Stimulated activated CD8-positive, alpha-beta memory T cell treated with anti-CD3 and anti-CD28 coated beads, Interleukin-12 subunit alpha, Interleukin-12 subunit beta, amount 100 ng/mL, for 1 hour (primary cell): Measurements from ENCODE around the gene ERH.

Experiments used
- DNase-seq: peaks from one replicate; pipeline ENCODE4 v3.0.0-alpha.2; 2020; ENCODE audit warnings: low read depth

The ERH gene

GRCh38 chr14:69355607-69356281, 42.4 kb downstream of the ERH start:
- no peak for DNase-seq

- no peak for DNase-seq
Observed at GRCh38 chr14:69355154-69355597, 42.9 kb downstream of the ERH start.

- peak; percentile 7 for DNase-seq
Observed at GRCh38 chr14:69354383-69355153, 43.5 kb downstream of the ERH start.

GRCh38 chr14:69353168-69353567, 44.9 kb downstream of the ERH start:
- DNase-seq = no peak

- DNase-seq = no peak
Observed at GRCh38 chr14:69351911-69352310, 46.2 kb downstream of the ERH start.

- no peak for DNase-seq
Observed at GRCh38 chr14:69351385-69351784, 46.7 kb downstream of the ERH start.

GRCh38 chr14:69350892-69351291, 47.2 kb downstream of the ERH start:
- no peak for DNase-seq

- DNase-seq = no peak
Observed at GRCh38 chr14:69349091-69349777, 48.9 kb downstream of the ERH start.

- DNase-seq = no peak
Observed at GRCh38 chr14:69346710-69347109, 51.4 kb downstream of the ERH start.

GRCh38 chr14:69345402-69345801, 52.7 kb downstream of the ERH start:
- DNase-seq = no peak

GRCh38 chr14:69344171-69344570, 53.9 kb downstream of the ERH start:
- DNase-seq = no peak

GRCh38 chr14:69342928-69343525, 55.1 kb downstream of the ERH start:
- DNase-seq = no peak

GRCh38 chr14:69339426-69339825, 58.7 kb downstream of the ERH start:
- no peak for DNase-seq

- DNase-seq = no peak
Observed at GRCh38 chr14:69337984-69338383, 60.1 kb downstream of the ERH start.

- DNase-seq = no peak
Observed at GRCh38 chr14:69335371-69335771, 62.7 kb downstream of the ERH start.

GRCh38 chr14:69334576-69334975, 63.5 kb downstream of the ERH start:
- no peak for DNase-seq

GRCh38 chr14:69333791-69334337, 64.2 kb downstream of the ERH start:
- no peak for DNase-seq

GRCh38 chr14:69332782-69333395, 65.2 kb downstream of the ERH start:
- no peak for DNase-seq

- DNase-seq = no peak
Observed at GRCh38 chr14:69331206-69331605, 66.9 kb downstream of the ERH start.
